A549 (cell line): ENCODE measurements around the gene KAT5. TPM values are rescaled to one million over a fixed set of nuclear protein-coding genes. Genes with fewer than 3 reads are reported as not detected.
"Not testable (repeated sequence)": the region's sequence is repeated elsewhere in the genome, so short reads cannot be mapped to it uniquely, and the experiment has no call there.

Experiments used
- ATAC-seq, 2 experiments: fragments of 200-7000 bp in 1 of 2; fragments of >200 bp in 1 of 2; cut with Nextera tagmentation in 1 of 2; cut with Tn5 transposase in 1 of 2; 3 replicates each; pipeline versions ENCODE4 v1.8.0 to v1.9.1; 2018 to 2020; ENCODE audit warnings: mild to moderate bottlenecking in 1 of 2, moderate library complexity in 1 of 2
- CTCF ChIA-PET: fragments of 300-600 bp; sonication (Branson Sonifier 250); formaldehyde crosslinking; extraction: SDS; loops from one replicate; lab custom pipeline; 2021; ENCODE audit warnings: antibody characterized with exemption, inconsistent platforms; lab: Yijun Ruan, JAX
- POLR2A ChIA-PET: fragments of 350-600 bp; formaldehyde crosslinking; extraction: SDS; loops from one replicate; lab custom pipeline; 2021; ENCODE audit warnings: antibody characterized with exemption, inconsistent platforms; lab: Yijun Ruan, JAX
- DNase-seq, 2 experiments: peaks; one replicate each; pipeline versions ENCODE4 v3.0.0 to v3.0.0-alpha.2; 2011 to 2016; ENCODE audit warnings: low read depth in 1 of 2, low spot score in 1 of 2
- FAIRE-seq: peaks from 2 replicates; lab custom pipeline; 2011; peaks lifted over from hg19 to GRCh38; lab: Jason Lieb, UNC
- H3K27ac ChIP-seq, 2 experiments: fragments of >200 bp; sonication (Bioruptor Twin); formaldehyde crosslinking; 3 replicates each; pipeline ENCODE4 v1.5.1; 2016 to 2017
- H3K4me1 ChIP-seq: fragments of >200 bp; sonication (Bioruptor Twin); formaldehyde crosslinking; 3 replicates; pipeline ENCODE4 v1.6.1; 2016
- H3K4me2 ChIP-seq: fragments of >200 bp; sonication (Bioruptor Twin); formaldehyde crosslinking; 3 replicates; pipeline ENCODE4 v1.6.1; 2016
- H3K4me3 ChIP-seq: fragments of >200 bp; sonication (Bioruptor Twin); formaldehyde crosslinking; 3 replicates; pipeline ENCODE4 v1.5.1; 2016
- H3K9me3 ChIP-seq: fragments of >200 bp; sonication (Bioruptor Twin); formaldehyde crosslinking; 3 replicates; pipeline ENCODE4 v1.6.1; 2016
- BCL3 ChIP-seq: fragments of >200 bp; sonication (Bioruptor Twin); formaldehyde crosslinking; IDR thresholded peaks from 3 replicates; pipeline ENCODE4 v1.6.1; 2016
- CBX8 ChIP-seq: fragments of 200-600 bp; sonication (generic); IDR thresholded peaks from 2 replicates; pipeline ENCODE4 v1.6.1; 2016
- CEBPB ChIP-seq, 2 experiments: fragments of >200 bp in 1 of 2; sonication (Bioruptor Twin) in 1 of 2; formaldehyde crosslinking in 1 of 2; IDR thresholded peaks; 2 replicates each; pipeline ENCODE4 v1.6.1; 2012 to 2016
- CTCF ChIP-seq: fragments of >200 bp; sonication (Bioruptor Twin); formaldehyde crosslinking; IDR thresholded peaks from 3 replicates; pipeline ENCODE4 v1.5.1; 2016
- EP300 ChIP-seq, 2 experiments: fragments of >200 bp; sonication (Bioruptor Twin); formaldehyde crosslinking; IDR thresholded peaks; 2 replicates in 1 of 2; 3 replicates in 1 of 2; pipeline ENCODE4 v1.6.1; 2016 to 2017
- FOSB ChIP-seq: fragments of 250-450 bp; sonication (Bioruptor Pico); IDR thresholded peaks from 2 replicates; pipeline ENCODE4 v1.5.0; 2020; ENCODE audit warnings: mild to moderate bottlenecking, moderate library complexity
- FOSL2 ChIP-seq, 2 experiments: fragments of 450-650 bp in 1 of 2; fragments of >200 bp in 1 of 2; sonication (Bioruptor Twin) in 1 of 2; formaldehyde crosslinking; IDR thresholded peaks; 2 replicates each; pipeline versions ENCODE4 v1.5.0 to v1.6.1; 2016 to 2020; ENCODE audit warnings: mild to moderate bottlenecking in 1 of 2, moderate library complexity in 1 of 2
- HDAC2 ChIP-seq: fragments of 200-600 bp; sonication (generic); IDR thresholded peaks from 2 replicates; pipeline ENCODE4 v1.6.1; 2016
- HOXA7 ChIP-seq: fragments of 250-450 bp; sonication (Bioruptor Pico); IDR thresholded peaks from 2 replicates; pipeline ENCODE4 v1.5.0; 2020; ENCODE audit warnings: mild to moderate bottlenecking, moderate library complexity
- JUNB ChIP-seq: fragments of >200 bp; sonication (Bioruptor Twin); formaldehyde crosslinking; IDR thresholded peaks from 2 replicates; pipeline ENCODE4 v1.6.1; 2016
- KDM1A ChIP-seq: fragments of 200-600 bp; sonication (generic); IDR thresholded peaks from 2 replicates; pipeline ENCODE4 v1.6.1; 2016; ENCODE audit warnings: low read depth, mild to moderate bottlenecking
- KDM5A ChIP-seq: fragments of 200-600 bp; sonication (generic); IDR thresholded peaks from 2 replicates; pipeline ENCODE4 v1.6.1; 2016; ENCODE audit warnings: antibody characterized with exemption, mild to moderate bottlenecking
- MAZ ChIP-seq: fragments of 150-350 bp; IDR thresholded peaks from 2 replicates; pipeline ENCODE4 v1.6.1; 2014; ENCODE audit warnings: antibody characterized with exemption, low read depth, low read length, borderline replicate concordance
- MYC ChIP-seq: IDR thresholded peaks from 2 replicates; pipeline ENCODE4 v1.6.1; 2012; ENCODE audit warnings: mild to moderate bottlenecking, inconsistent platforms, low read length, improper control_type of control experiment, borderline replicate concordance
- NFE2L2 ChIP-seq: fragments of 150-350 bp; conservative IDR thresholded peaks from 2 replicates; pipeline ENCODE4 v1.6.1; 2014; ENCODE audit warnings: low read length
- RCOR1 ChIP-seq: fragments of 150-350 bp; IDR thresholded peaks from 2 replicates; pipeline ENCODE4 v1.6.1; 2014; ENCODE audit warnings: antibody characterized with exemption, low read length, low read depth
- RNF2 ChIP-seq: fragments of 200-600 bp; sonication (generic); IDR thresholded peaks from 2 replicates; pipeline ENCODE4 v1.6.1; 2016; ENCODE audit warnings: low read depth, mild to moderate bottlenecking, antibody characterized with exemption, moderate library complexity, borderline replicate concordance
- USF2 ChIP-seq: fragments of 450-650 bp; IDR thresholded peaks from 2 replicates; pipeline ENCODE4 v1.6.1; 2014; ENCODE audit warnings: antibody characterized with exemption
- ZNF302 ChIP-seq: fragments of 250-450 bp; sonication (Bioruptor Pico); IDR thresholded peaks from 2 replicates; pipeline ENCODE4 v1.9.0; 2021; ENCODE audit warnings: inconsistent platforms, mild to moderate bottlenecking, moderate library complexity
- WGBS: methylation state at CpG from one replicate; pipeline ENCODE4 v1.1.6; 2017; ENCODE audit errors: missing lambda C conversion rate; 5-methylcytosine and 5-hydroxymethylcytosine counted together
- polyA plus RNA-seq, 4 experiments: library from polyadenylated mRNA; depleted of rRNA in 3 of 4; stranded (reverse); fragments of >200 nt; fragmentation: RNase III in 1 of 4; extraction: RNeasy Plus Mini Kit Qiagen cat#74134 plus additional on column Dnase treatment in 1 of 4; gene quantifications; 2 replicates in 3 of 4; 3 replicates in 1 of 4; pipeline ENCODE4 v1.2.3, GENCODE V29; 2011 to 2017
- small RNA-seq, 6 experiments: library from RNA; depleted of rRNA; stranded (forward); fragments of <200 nt; gene quantifications; one replicate each; pipeline ENCODE3, GENCODE V24; 2012

Gene KAT5
- polyA plus RNA-seq, 2 of the 4 experiments (the other 2 are of a cell fraction): 25.8 to 41.2 TPM

GRCh38 chr11:65767406-65767805, 55.4 kb downstream of the KAT5 start:
- POLR2A ChIA-PET: no interaction called here

GRCh38 chr11:65767806-65768205, 55.8 kb downstream of the KAT5 start:
- H3K27ac ChIP-seq, H3K4me3 ChIP-seq, DNase-seq, H3K4me2 ChIP-seq, ATAC-seq, POLR2A ChIA-PET, H3K9me3 ChIP-seq, H3K4me1 ChIP-seq, FAIRE-seq: not testable (repeated sequence)
- 67% methylated on average over 5 of the region's 5 CpGs for WGBS
- CTCF ChIA-PET: interaction anchor here (0.7 to 2.6 kb wide), 4 partner anchors 12 to 51 kb away, joined by 3 to 18 read pairs (median 4); partner anchors contain the start of gene AP5B1

More at GRCh38 chr11:65767406-65767805, 55.4 kb downstream of the KAT5 start:
- CTCF ChIA-PET: interaction anchor here (0.7 to 2.6 kb wide), 5 partner anchors 12 to 51 kb away, joined by 3 to 18 read pairs (median 3); partner anchors contain the start of gene AP5B1
- Histone ChIP-seq H3K4me1 (peaks cover 9% of the 10 kb centered on the region; the same call in 2 of the 3 replicates), H3K4me3 (no peak overlapping the region), H3K27ac (no peak overlapping the region), H3K9me3 (0 out of 3 replicates have a peak, but pooled peaks cover 3% of the 10 kb centered on the region), H3K4me2 (no peak overlapping the region)
- no peak for ATAC-seq
- TF ChIP-seq KDM5A (no peak), RNF2 (no peak), FOSL2 (IDR thresholded peaks at IDR 0.05) (no peak), FOSL2 (CRISPR knock-in tag; IDR thresholded peaks at IDR 0.05) (no peak), KDM1A (no peak), CEBPB (IDR thresholded peaks at IDR 0.05) (no peak), FOSB (CRISPR knock-in tag) (no peak), NFE2L2 (no peak), MYC (no peak), HDAC2 (no peak), BCL3 (no peak), RCOR1 (no peak), USF2 (no peak), CBX8 (no peak), JUNB (no peak), HOXA7 (CRISPR knock-in tag) (no peak), EP300 (IDR thresholded peaks at IDR 0.05) (no peak), CTCF (no peak), MAZ (no peak), ZNF302 (CRISPR knock-in tag) (no peak)
- WGBS: 86% methylated on average over 10 of the region's 10 CpGs
- no peak for FAIRE-seq
- no peak for DNase-seq

Small RNA genes lying within 50 kb of the gene (small RNA-seq; reads per million reads assigned to genes)
- 0 reads per million in 6 experiments for gene RN7SL309P

Other genes with a start within 250 kb of the KAT5 start
- gene MALAT1, start 213.2 kb upstream of the KAT5 start, polyA plus RNA-seq (2011; rRNA removed): 1,041 and 1,340 TPM in 2 replicates
- gene MALAT1, start 213.2 kb upstream of the KAT5 start, polyA plus RNA-seq (2017; fragmentation: RNase III; extraction: RNeasy Plus Mini Kit Qiagen cat#74134 plus additional on column Dnase treatment): 167 to 203 TPM (median 188 TPM) in 3 replicates
- 30.8 and 33.6 TPM in 2 replicates for gene SCYL1, start 187.2 kb upstream of the KAT5 start, polyA plus RNA-seq (2011; rRNA removed)
- gene SCYL1, start 187.2 kb upstream of the KAT5 start, polyA plus RNA-seq (2017; fragmentation: RNase III; extraction: RNeasy Plus Mini Kit Qiagen cat#74134 plus additional on column Dnase treatment): 41.8 to 46.8 TPM (median 45.9 TPM) in 3 replicates
- 28.6 and 39.9 TPM in 2 replicates for gene LTBP3, start 153.9 kb upstream of the KAT5 start, polyA plus RNA-seq (2011; rRNA removed)
- gene LTBP3, start 153.9 kb upstream of the KAT5 start, polyA plus RNA-seq (2017; fragmentation: RNase III; extraction: RNeasy Plus Mini Kit Qiagen cat#74134 plus additional on column Dnase treatment): 107 to 134 TPM (median 123 TPM) in 3 replicates
- 28.2 and 32.3 TPM in 2 replicates for gene ZNRD2, start 141.8 kb upstream of the KAT5 start, polyA plus RNA-seq (2011; rRNA removed)
- gene ZNRD2, start 141.8 kb upstream of the KAT5 start, polyA plus RNA-seq (2017; fragmentation: RNase III; extraction: RNeasy Plus Mini Kit Qiagen cat#74134 plus additional on column Dnase treatment): 66.1 to 68.2 TPM (median 68.1 TPM) in 3 replicates
- gene FAM89B, start 139.7 kb upstream of the KAT5 start, polyA plus RNA-seq (2011; rRNA removed): 13.5 and 16.9 TPM in 2 replicates
- 18.6 to 23.9 TPM (median 23.1 TPM) in 3 replicates for gene FAM89B, start 139.7 kb upstream of the KAT5 start, polyA plus RNA-seq (2017; fragmentation: RNase III; extraction: RNeasy Plus Mini Kit Qiagen cat#74134 plus additional on column Dnase treatment)
- gene EHBP1L1, start 136.2 kb upstream of the KAT5 start, polyA plus RNA-seq (2011; rRNA removed): 11.6 and 13.8 TPM in 2 replicates
- 39.8 to 46.0 TPM (median 43.8 TPM) in 3 replicates for gene EHBP1L1, start 136.2 kb upstream of the KAT5 start, polyA plus RNA-seq (2017; fragmentation: RNase III; extraction: RNeasy Plus Mini Kit Qiagen cat#74134 plus additional on column Dnase treatment)
- gene KCNK7, start 116.5 kb upstream of the KAT5 start, polyA plus RNA-seq (2011; rRNA removed): 0.11 and 0.13 TPM in 2 replicates
- gene KCNK7, start 116.5 kb upstream of the KAT5 start, polyA plus RNA-seq (2017; fragmentation: RNase III; extraction: RNeasy Plus Mini Kit Qiagen cat#74134 plus additional on column Dnase treatment): 0.49 to 0.50 TPM (median 0.50 TPM) in 3 replicates
- gene MAP3K11, start 98.0 kb upstream of the KAT5 start, polyA plus RNA-seq (2011; rRNA removed): 16.7 and 18.1 TPM in 2 replicates
- gene MAP3K11, start 98.0 kb upstream of the KAT5 start, polyA plus RNA-seq (2017; fragmentation: RNase III; extraction: RNeasy Plus Mini Kit Qiagen cat#74134 plus additional on column Dnase treatment): 30.9 to 34.9 TPM (median 34.5 TPM) in 3 replicates
- 14.2 and 17.2 TPM in 2 replicates for gene PCNX3, start 96.5 kb upstream of the KAT5 start, polyA plus RNA-seq (2011; rRNA removed)
- 26.6 to 30.8 TPM (median 29.7 TPM) in 3 replicates for gene PCNX3, start 96.5 kb upstream of the KAT5 start, polyA plus RNA-seq (2017; fragmentation: RNase III; extraction: RNeasy Plus Mini Kit Qiagen cat#74134 plus additional on column Dnase treatment)
- gene SIPA1, start 74.2 kb upstream of the KAT5 start, polyA plus RNA-seq (2011; rRNA removed): 9.9 and 10.4 TPM in 2 replicates
- 16.9 to 21.3 TPM (median 17.4 TPM) in 3 replicates for gene SIPA1, start 74.2 kb upstream of the KAT5 start, polyA plus RNA-seq (2017; fragmentation: RNase III; extraction: RNeasy Plus Mini Kit Qiagen cat#74134 plus additional on column Dnase treatment)
- 28.9 and 31.8 TPM in 2 replicates for gene RELA, start 49.3 kb upstream of the KAT5 start, polyA plus RNA-seq (2011; rRNA removed)
- gene RELA, start 49.3 kb upstream of the KAT5 start, polyA plus RNA-seq (2017; fragmentation: RNase III; extraction: RNeasy Plus Mini Kit Qiagen cat#74134 plus additional on column Dnase treatment): 50.7 to 55.8 TPM (median 55.1 TPM) in 3 replicates
- 15.1 and 15.8 TPM in 2 replicates for gene RNASEH2C, start 8.5 kb downstream of the KAT5 start, polyA plus RNA-seq (2011; rRNA removed)
- gene RNASEH2C, start 8.5 kb downstream of the KAT5 start, polyA plus RNA-seq (2017; fragmentation: RNase III; extraction: RNeasy Plus Mini Kit Qiagen cat#74134 plus additional on column Dnase treatment): 36.4 to 39.3 TPM (median 36.9 TPM) in 3 replicates
- gene AP5B1, start 68.7 kb downstream of the KAT5 start, polyA plus RNA-seq (2011; rRNA removed): 5.2 and 5.8 TPM in 2 replicates
- 9.0 to 10.2 TPM (median 9.2 TPM) in 3 replicates for gene AP5B1, start 68.7 kb downstream of the KAT5 start, polyA plus RNA-seq (2017; fragmentation: RNase III; extraction: RNeasy Plus Mini Kit Qiagen cat#74134 plus additional on column Dnase treatment)
- gene OVOL1, start 74.8 kb downstream of the KAT5 start, polyA plus RNA-seq (2011; rRNA removed): not detected in 2 replicates
- not detected in 3 replicates for gene OVOL1, start 74.8 kb downstream of the KAT5 start, polyA plus RNA-seq (2017; fragmentation: RNase III; extraction: RNeasy Plus Mini Kit Qiagen cat#74134 plus additional on column Dnase treatment)
- not detected in 2 replicates for gene SNX32, start 121.7 kb downstream of the KAT5 start, polyA plus RNA-seq (2011; rRNA removed)
- 0.04 to 0.08 TPM (median 0.05 TPM) in 3 replicates for gene SNX32, start 121.7 kb downstream of the KAT5 start, polyA plus RNA-seq (2017; fragmentation: RNase III; extraction: RNeasy Plus Mini Kit Qiagen cat#74134 plus additional on column Dnase treatment)
- 1,346 and 1,591 TPM in 2 replicates for gene CFL1, start 145.9 kb downstream of the KAT5 start, polyA plus RNA-seq (2011; rRNA removed)
- gene CFL1, start 145.9 kb downstream of the KAT5 start, polyA plus RNA-seq (2017; fragmentation: RNase III; extraction: RNeasy Plus Mini Kit Qiagen cat#74134 plus additional on column Dnase treatment): 1,780 to 1,825 TPM (median 1,795 TPM) in 3 replicates
- gene MUS81, start 148.2 kb downstream of the KAT5 start, polyA plus RNA-seq (2011; rRNA removed): 27.8 and 30.5 TPM in 2 replicates
- gene MUS81, start 148.2 kb downstream of the KAT5 start, polyA plus RNA-seq (2017; fragmentation: RNase III; extraction: RNeasy Plus Mini Kit Qiagen cat#74134 plus additional on column Dnase treatment): 33.4 to 34.9 TPM (median 34.2 TPM) in 3 replicates
- gene EFEMP2, start 160.5 kb downstream of the KAT5 start, polyA plus RNA-seq (2011; rRNA removed): 0.89 and 1.3 TPM in 2 replicates
- 0.98 to 1.5 TPM (median 1.4 TPM) in 3 replicates for gene EFEMP2, start 160.5 kb downstream of the KAT5 start, polyA plus RNA-seq (2017; fragmentation: RNase III; extraction: RNeasy Plus Mini Kit Qiagen cat#74134 plus additional on column Dnase treatment)
- gene CTSW, start 167.6 kb downstream of the KAT5 start, polyA plus RNA-seq (2011; rRNA removed): not detected in 2 replicates
- gene CTSW, start 167.6 kb downstream of the KAT5 start, polyA plus RNA-seq (2017; fragmentation: RNase III; extraction: RNeasy Plus Mini Kit Qiagen cat#74134 plus additional on column Dnase treatment): not detected in 3 replicates
- 72.2 and 83.0 TPM in 2 replicates for gene FIBP, start 176.2 kb downstream of the KAT5 start, polyA plus RNA-seq (2011; rRNA removed)
- 60.4 to 66.2 TPM (median 65.3 TPM) in 3 replicates for gene FIBP, start 176.2 kb downstream of the KAT5 start, polyA plus RNA-seq (2017; fragmentation: RNase III; extraction: RNeasy Plus Mini Kit Qiagen cat#74134 plus additional on column Dnase treatment)
- 5.4 and 7.3 TPM in 2 replicates for gene CCDC85B, start 178.4 kb downstream of the KAT5 start, polyA plus RNA-seq (2011; rRNA removed)
- gene CCDC85B, start 178.4 kb downstream of the KAT5 start, polyA plus RNA-seq (2017; fragmentation: RNase III; extraction: RNeasy Plus Mini Kit Qiagen cat#74134 plus additional on column Dnase treatment): 24.3 to 35.2 TPM (median 27.5 TPM) in 3 replicates
- 6.7 and 9.6 TPM in 2 replicates for gene FOSL1, start 188.1 kb downstream of the KAT5 start, polyA plus RNA-seq (2011; rRNA removed)
- gene FOSL1, start 188.1 kb downstream of the KAT5 start, polyA plus RNA-seq (2017; fragmentation: RNase III; extraction: RNeasy Plus Mini Kit Qiagen cat#74134 plus additional on column Dnase treatment): 24.1 to 55.8 TPM (median 24.1 TPM) in 3 replicates
- gene C11orf68, start 206.8 kb downstream of the KAT5 start, polyA plus RNA-seq (2011; rRNA removed): 10.6 and 17.2 TPM in 2 replicates
- gene C11orf68, start 206.8 kb downstream of the KAT5 start, polyA plus RNA-seq (2017; fragmentation: RNase III; extraction: RNeasy Plus Mini Kit Qiagen cat#74134 plus additional on column Dnase treatment): 16.5 to 23.1 TPM (median 17.0 TPM) in 3 replicates
- gene DRAP1, start 207.2 kb downstream of the KAT5 start, polyA plus RNA-seq (2011; rRNA removed): 27.8 and 73.7 TPM in 2 replicates
- gene DRAP1, start 207.2 kb downstream of the KAT5 start, polyA plus RNA-seq (2017; fragmentation: RNase III; extraction: RNeasy Plus Mini Kit Qiagen cat#74134 plus additional on column Dnase treatment): 143 to 187 TPM (median 143 TPM) in 3 replicates
- gene TSGA10IP, start 233.2 kb downstream of the KAT5 start, polyA plus RNA-seq (2011; rRNA removed): not detected in 2 replicates
- not detected in 3 replicates for gene TSGA10IP, start 233.2 kb downstream of the KAT5 start, polyA plus RNA-seq (2017; fragmentation: RNase III; extraction: RNeasy Plus Mini Kit Qiagen cat#74134 plus additional on column Dnase treatment)
- gene SART1, start 249.5 kb downstream of the KAT5 start, polyA plus RNA-seq (2011; rRNA removed): 15.1 and 22.0 TPM in 2 replicates
- gene SART1, start 249.5 kb downstream of the KAT5 start, polyA plus RNA-seq (2017; fragmentation: RNase III; extraction: RNeasy Plus Mini Kit Qiagen cat#74134 plus additional on column Dnase treatment): 52.8 to 62.8 TPM (median 53.8 TPM) in 3 replicates